ENCODE measurements around the gene PPP1R3G. TPM values are rescaled to one million over a fixed set of nuclear protein-coding genes. Genes with fewer than 3 reads are reported as not detected.
A peak's percentile ranks its signal among the peaks of the same experiment; 100 is the strongest.

The PPP1R3G gene
- total and polyA plus RNA-seq, 2 of the 13 experiments (the other 11 are each of a cell fraction or from before 2014, with no cell fraction given), result 1.2 to 1.3 TPM

GRCh38 chr6:5093231-5094015, 8.3 kb downstream of the PPP1R3G start:
- Histone ChIP-seq H3K9ac (ENCODE audit: insufficient read depth, low read depth, low read length) (no peak overlapping the region), H3K27me3 (ENCODE audit: control insufficient read depth in 1 of 2, insufficient read depth in 2 of 2, low read length in 2 of 2) (no peaks in the 10 kb centered on the region), H3K36me3 (replicated peaks in 1 of 2; ENCODE audit: control insufficient read depth in 1 of 2, insufficient read depth in 2 of 2, low read length in 2 of 2) (no peaks in the 10 kb centered on the region; a peak in 2 of 5 replicates), H3K9me3 (ENCODE audit: low read length) (no peaks in the 10 kb centered on the region), H3K27ac (ENCODE audit: extremely low read length, insufficient read depth, low read length) (no peak overlapping the region), H3K4me1 (ENCODE audit: insufficient read depth, low read length) (peaks cover 39% of the 10 kb centered on the region), H3K4me2 (ENCODE audit: low read depth, low read length) (no peak overlapping the region), H3K79me2 (ENCODE audit: insufficient read depth, low read length) (peaks cover 2% of the 10 kb centered on the region), H4K20me1 (ENCODE audit: insufficient read depth, low read length) (no peaks in the 10 kb centered on the region), H3K4me3 (replicated peaks in 1 of 3; ENCODE audit: insufficient read depth in 1 of 3, low read depth in 2 of 3, low read length in 3 of 3) (no peak overlapping the region), H2AFZ (ENCODE audit: low read length) (no peak overlapping the region)
- ChIA-PET POLR2A (no interaction called here), CTCF (ENCODE audit: low intra/inter-chr PET ratio, low total read pairs) (no interaction called here)
- in situ Hi-C loops (cut with HindIII; ENCODE audit: extremely low pct_ligation_motif_present, low pct_unique_long_range_greater_than_20kb) (no loop called here), intact Hi-C loops (cut with micrococcal nuclease; ENCODE audit: unreplicated experiment) (no loop called here)
- DNase-seq (ENCODE audit: low spot score) (no peak), FAIRE-seq (no peak), ATAC-seq (no peak)
- TF ChIP-seq HDAC1 (CRISPR knock-in tag; IDR thresholded peaks at IDR 0.05) (0 out of 2 replicates have a peak, but pooled peaks have one; percentile 19), DZIP1 (CRISPR knock-in tag; IDR thresholded peaks at IDR 0.05) (no peak)
- 91% methylated on average over 7 of the region's 7 CpGs for WGBS (ENCODE audit: low lambda C conversion rate)
- no TSS peak for BruUV-seq (replicated peaks)

GRCh38 chr6:5094327-5094726, 9.2 kb downstream of the PPP1R3G start:
- intact Hi-C loops (cut with micrococcal nuclease; ENCODE audit: unreplicated experiment), result no loop called here
- WGBS (ENCODE audit: low lambda C conversion rate), result 76% methylated on average over 3 of the region's 3 CpGs
- Histone ChIP-seq H3K9me3 (ENCODE audit: low read length) (no peaks in the 10 kb centered on the region), H3K4me3 (replicated peaks in 1 of 3; ENCODE audit: insufficient read depth in 1 of 3, low read depth in 2 of 3, low read length in 3 of 3) (no peak overlapping the region), H4K20me1 (ENCODE audit: insufficient read depth, low read length) (no peaks in the 10 kb centered on the region), H2AFZ (ENCODE audit: low read length) (no peak overlapping the region), H3K4me2 (ENCODE audit: low read depth, low read length) (no peak overlapping the region), H3K36me3 (replicated peaks in 1 of 2; ENCODE audit: control insufficient read depth in 1 of 2, insufficient read depth in 2 of 2, low read length in 2 of 2) (no peaks in the 10 kb centered on the region; a peak in 2 of 5 replicates), H3K79me2 (ENCODE audit: insufficient read depth, low read length) (peaks cover 2% of the 10 kb centered on the region), H3K27ac (ENCODE audit: extremely low read length, insufficient read depth, low read length) (no peak overlapping the region), H3K27me3 (ENCODE audit: control insufficient read depth in 1 of 2, insufficient read depth in 2 of 2, low read length in 2 of 2) (no peaks in the 10 kb centered on the region), H3K4me1 (ENCODE audit: insufficient read depth, low read length) (peaks cover 32% of the 10 kb centered on the region), H3K9ac (ENCODE audit: insufficient read depth, low read depth, low read length) (no peak overlapping the region)
- ChIA-PET CTCF (ENCODE audit: low intra/inter-chr PET ratio, low total read pairs) (no interaction called here), POLR2A (no interaction called here)
- BruUV-seq (replicated peaks), result no TSS peak
- no peak for DNase-seq (ENCODE audit: low spot score)
- no peak for FAIRE-seq
- in situ Hi-C loops (cut with HindIII; ENCODE audit: extremely low pct_ligation_motif_present, low pct_unique_long_range_greater_than_20kb), result no loop called here
- no peak for ATAC-seq
- TF ChIP-seq MBNL3 (CRISPR knock-in tag; conservative IDR thresholded peaks at IDR 0.05) (no peak), HNRNPUL1 (IDR thresholded peaks at IDR 0.05; ENCODE audit: low read depth, low read length) (no peak), PLSCR1 (CRISPR knock-in tag; IDR thresholded peaks at IDR 0.05; ENCODE audit: borderline replicate concordance) (no peak), PLRG1 (conservative IDR thresholded peaks at IDR 0.05) (no peak), RNF219 (CRISPR knock-in tag; IDR thresholded peaks at IDR 0.05) (no peak), TGIF2 (CRISPR knock-in tag; IDR thresholded peaks at IDR 0.05) (no peak)
